GM21390 (cell line): Measurements from ENCODE around the gene EXTL2.
"Not testable (repeated sequence)": the region's sequence is repeated elsewhere in the genome, so short reads cannot be mapped to it uniquely, and the experiment has no call there.

ENCODE experiments used
- ATAC-seq: cut with Tn5 transposase; IDR thresholded peaks from one replicate; pipeline ENCODE4 v1.9.1; 2021; ENCODE audit not compliant: unreplicated experiment

The EXTL2 gene

GRCh38 chr1:100902365-100902764 lies 7.7 kb upstream of the EXTL2 start:
- ATAC-seq, result no peak

- ATAC-seq, result peak; percentile 35
These were observed 1.9 kb upstream of the EXTL2 start for GRCh38 chr1:100896481-100896982.

GRCh38 chr1:100895540-100896480 lies 1.2 kb upstream of the EXTL2 start, which contains the start of gene SLC30A7:
SLC30A7 (plus strand) TSS chr1:100896090; CDS start chr1:100896263, 173 bp downstream.
- ATAC-seq, result peak; percentile 72

GRCh38 chr1:100893718-100894117 lies 924 bp downstream of the EXTL2 start:
- no peak for ATAC-seq

GRCh38 chr1:100892554-100892953 lies 2.1 kb downstream of the EXTL2 start:
- no peak for ATAC-seq

- ATAC-seq, result no peak
These were observed 3.3 kb downstream of the EXTL2 start for GRCh38 chr1:100891380-100891779.

- ATAC-seq, result not testable (repeated sequence)
These were observed 4.7 kb downstream of the EXTL2 start for GRCh38 chr1:100889869-100890482.

GRCh38 chr1:100889007-100889406 lies 5.6 kb downstream of the EXTL2 start:
- not testable (repeated sequence) for ATAC-seq

- no peak for ATAC-seq
These were observed 10.7 kb downstream of the EXTL2 start for GRCh38 chr1:100883963-100884362.

- no peak for ATAC-seq
These were observed 11.9 kb downstream of the EXTL2 start for GRCh38 chr1:100882698-100883097.

GRCh38 chr1:100881687-100882086 lies 13.0 kb downstream of the EXTL2 start:
- ATAC-seq, result no peak

- no peak for ATAC-seq
These were observed 15.2 kb downstream of the EXTL2 start for GRCh38 chr1:100879422-100879821.

GRCh38 chr1:100876291-100876690 lies 18.4 kb downstream of the EXTL2 start:
- ATAC-seq, result no peak

- ATAC-seq, result no peak
These were observed 19.4 kb downstream of the EXTL2 start for GRCh38 chr1:100875228-100875627.

GRCh38 chr1:100874433-100874832 lies 20.2 kb downstream of the EXTL2 start:
- no peak for ATAC-seq

GRCh38 chr1:100869996-100870395 lies 24.6 kb downstream of the EXTL2 start:
- ATAC-seq, result peak; percentile 55

- ATAC-seq, result peak; percentile 41
These were observed 26.2 kb downstream of the EXTL2 start for GRCh38 chr1:100868364-100868995.

GRCh38 chr1:100866901-100867206 lies 27.8 kb downstream of the EXTL2 start:
- no peak for ATAC-seq

- ATAC-seq, result no peak
These were observed 28.4 kb downstream of the EXTL2 start for GRCh38 chr1:100866041-100866900.

- no peak for ATAC-seq
These were observed 32.1 kb downstream of the EXTL2 start for GRCh38 chr1:100862591-100862990.

- ATAC-seq, result no peak
These were observed 33.3 kb downstream of the EXTL2 start for GRCh38 chr1:100861379-100861778.
